Upper lobe of left lung (tissue), 4 donors: ENCODE data around the gene PLEKHA8.

Experiments
- EP300 ChIP-seq, 4 donors: sonication (generic); formaldehyde crosslinking; IDR thresholded peaks; one replicate each; pipeline ENCODE4 v1.5.1; 2017; ENCODE audit warnings: antibody characterized with exemption in 4 of 4, control low read depth in 2 of 4
- POLR2A ChIP-seq, 4 donors: fragments of 450-650 bp; IDR thresholded peaks; one replicate each; pipeline ENCODE4 v1.5.1; 2016 to 2017; ENCODE audit warnings: antibody characterized with exemption in 4 of 4, mild to moderate bottlenecking in 2 of 4
- POLR2AphosphoS5 ChIP-seq, 2 donors: sonication (generic); formaldehyde crosslinking; IDR thresholded peaks; one replicate each; pipeline ENCODE4 v1.5.1; 2017; ENCODE audit warnings: antibody characterized with exemption in 2 of 2
- TF ChIP-seq, protein P1 (sequence below), 6 experiments: fragments of 450-650 bp in 4 of 6; fragments of 200-600 bp in 2 of 6; sonication (generic) in 2 of 6; IDR thresholded peaks; one replicate each; pipeline ENCODE4 v1.5.1; 2016 to 2019; ENCODE audit warnings: antibody characterized with exemption in 6 of 6

- TF ChIP-seq, protein P1, sequence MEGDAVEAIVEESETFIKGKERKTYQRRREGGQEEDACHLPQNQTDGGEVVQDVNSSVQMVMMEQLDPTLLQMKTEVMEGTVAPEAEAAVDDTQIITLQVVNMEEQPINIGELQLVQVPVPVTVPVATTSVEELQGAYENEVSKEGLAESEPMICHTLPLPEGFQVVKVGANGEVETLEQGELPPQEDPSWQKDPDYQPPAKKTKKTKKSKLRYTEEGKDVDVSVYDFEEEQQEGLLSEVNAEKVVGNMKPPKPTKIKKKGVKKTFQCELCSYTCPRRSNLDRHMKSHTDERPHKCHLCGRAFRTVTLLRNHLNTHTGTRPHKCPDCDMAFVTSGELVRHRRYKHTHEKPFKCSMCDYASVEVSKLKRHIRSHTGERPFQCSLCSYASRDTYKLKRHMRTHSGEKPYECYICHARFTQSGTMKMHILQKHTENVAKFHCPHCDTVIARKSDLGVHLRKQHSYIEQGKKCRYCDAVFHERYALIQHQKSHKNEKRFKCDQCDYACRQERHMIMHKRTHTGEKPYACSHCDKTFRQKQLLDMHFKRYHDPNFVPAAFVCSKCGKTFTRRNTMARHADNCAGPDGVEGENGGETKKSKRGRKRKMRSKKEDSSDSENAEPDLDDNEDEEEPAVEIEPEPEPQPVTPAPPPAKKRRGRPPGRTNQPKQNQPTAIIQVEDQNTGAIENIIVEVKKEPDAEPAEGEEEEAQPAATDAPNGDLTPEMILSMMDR (IDR thresholded peaks at IDR 0.05): no peak
- no peak for TF ChIP-seq POLR2AphosphoS5 (IDR thresholded peaks at IDR 0.05)
- no peak for TF ChIP-seq EP300 (IDR thresholded peaks at IDR 0.05)
- no peak for TF ChIP-seq POLR2A (IDR thresholded peaks at IDR 0.05)
These were observed 89.7 kb downstream of the PLEKHA8 start for GRCh38 chr7:30117896-30118295.
